GM12872 (cell line): ENCODE measurements around the gene DCST1.

ENCODE experiments used
- TF ChIP-seq, protein P1 (sequence below): IDR thresholded peaks from 3 replicates; pipeline ENCODE4 v1.5.1; 2011; ENCODE audit warnings: low read depth, mild to moderate bottlenecking, low read length, moderate library complexity; ENCODE audit not compliant: insufficient read depth

DCST1 gene

DNA sequence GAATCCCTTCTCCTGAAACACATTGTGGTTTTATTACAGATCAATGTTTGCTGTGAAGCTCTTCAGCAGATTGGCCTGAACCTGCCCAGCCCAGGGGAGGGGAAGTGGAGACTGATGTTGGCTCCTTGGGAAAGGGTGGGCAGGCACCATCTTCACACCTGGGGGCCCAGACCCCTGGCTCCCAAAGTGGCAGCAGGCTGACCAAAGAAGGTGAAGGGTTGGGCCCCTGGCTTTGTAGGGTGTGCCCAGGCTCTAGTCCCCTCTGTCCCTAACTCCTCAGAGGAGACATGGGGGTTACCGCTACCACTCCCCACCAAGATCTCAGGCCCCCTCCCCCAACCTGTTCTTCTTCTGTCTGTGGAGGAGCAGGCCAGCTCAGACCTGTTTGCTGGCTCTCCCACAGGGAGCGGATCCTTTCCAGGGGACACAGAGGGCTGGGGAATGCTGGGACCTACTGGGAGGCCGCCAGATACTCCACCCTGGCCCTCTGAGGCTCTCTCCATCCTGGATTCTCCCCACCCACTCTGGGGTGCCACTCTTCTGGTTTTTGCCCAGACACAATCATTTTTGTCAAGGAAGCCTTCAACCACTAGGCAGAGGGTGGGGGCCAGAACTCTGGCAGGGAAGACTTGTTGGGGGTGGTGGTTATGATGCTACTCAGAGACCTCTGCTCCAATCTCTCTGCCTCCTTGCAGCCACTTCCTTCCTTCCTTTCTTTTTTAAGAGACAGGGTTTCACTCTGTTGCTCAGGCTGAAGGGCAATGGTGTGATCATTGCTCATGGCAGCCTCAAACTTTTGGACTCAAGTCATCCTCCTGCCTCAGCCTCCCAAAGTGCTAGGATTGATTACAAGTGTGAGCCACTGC lies 40.0 kb downstream of the DCST1 start:
- TF ChIP-seq, protein P1, sequence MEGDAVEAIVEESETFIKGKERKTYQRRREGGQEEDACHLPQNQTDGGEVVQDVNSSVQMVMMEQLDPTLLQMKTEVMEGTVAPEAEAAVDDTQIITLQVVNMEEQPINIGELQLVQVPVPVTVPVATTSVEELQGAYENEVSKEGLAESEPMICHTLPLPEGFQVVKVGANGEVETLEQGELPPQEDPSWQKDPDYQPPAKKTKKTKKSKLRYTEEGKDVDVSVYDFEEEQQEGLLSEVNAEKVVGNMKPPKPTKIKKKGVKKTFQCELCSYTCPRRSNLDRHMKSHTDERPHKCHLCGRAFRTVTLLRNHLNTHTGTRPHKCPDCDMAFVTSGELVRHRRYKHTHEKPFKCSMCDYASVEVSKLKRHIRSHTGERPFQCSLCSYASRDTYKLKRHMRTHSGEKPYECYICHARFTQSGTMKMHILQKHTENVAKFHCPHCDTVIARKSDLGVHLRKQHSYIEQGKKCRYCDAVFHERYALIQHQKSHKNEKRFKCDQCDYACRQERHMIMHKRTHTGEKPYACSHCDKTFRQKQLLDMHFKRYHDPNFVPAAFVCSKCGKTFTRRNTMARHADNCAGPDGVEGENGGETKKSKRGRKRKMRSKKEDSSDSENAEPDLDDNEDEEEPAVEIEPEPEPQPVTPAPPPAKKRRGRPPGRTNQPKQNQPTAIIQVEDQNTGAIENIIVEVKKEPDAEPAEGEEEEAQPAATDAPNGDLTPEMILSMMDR: no peak

DNA sequence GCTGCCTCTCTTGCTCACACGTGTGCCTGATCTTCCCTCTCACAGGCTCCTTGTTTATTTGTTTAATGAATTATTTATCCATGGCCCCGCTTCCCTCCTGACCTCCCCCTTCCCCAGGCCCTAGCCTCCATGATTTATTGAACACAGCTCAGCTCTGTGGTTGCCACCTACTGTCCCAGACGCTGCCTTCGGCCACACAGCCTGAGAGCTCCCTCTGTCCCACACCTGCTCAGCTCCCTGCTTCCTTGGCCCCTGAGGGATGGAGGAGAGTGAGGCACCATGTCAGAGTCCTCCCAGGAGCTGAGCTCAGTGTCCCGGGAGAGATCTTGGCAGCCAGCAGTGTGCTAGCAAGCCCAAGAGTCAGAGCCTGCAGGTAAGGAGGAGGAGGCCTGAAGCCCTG lies 41.9 kb downstream of the DCST1 start:
- TF ChIP-seq, protein P1: no peak

DNA sequence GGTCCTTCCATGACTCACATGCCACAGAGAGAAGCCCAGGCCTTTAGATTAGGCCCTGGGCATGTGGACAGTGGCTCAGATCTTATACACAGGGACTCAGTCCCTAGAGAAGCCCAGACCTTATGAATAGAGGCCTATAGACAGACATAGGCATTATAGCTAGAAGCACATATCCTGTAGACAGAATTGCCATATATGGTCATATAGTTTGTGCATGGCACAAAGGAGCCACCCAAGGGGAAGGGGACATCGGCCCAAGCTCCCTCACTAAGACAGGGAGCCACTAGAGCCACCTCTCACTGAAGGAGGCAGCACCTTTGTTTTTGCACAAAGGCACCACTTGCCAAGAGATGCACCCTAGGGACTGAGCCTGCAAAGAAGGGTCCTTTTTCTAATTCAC lies 42.7 kb downstream of the DCST1 start:
- TF ChIP-seq, protein P1: no peak

DNA sequence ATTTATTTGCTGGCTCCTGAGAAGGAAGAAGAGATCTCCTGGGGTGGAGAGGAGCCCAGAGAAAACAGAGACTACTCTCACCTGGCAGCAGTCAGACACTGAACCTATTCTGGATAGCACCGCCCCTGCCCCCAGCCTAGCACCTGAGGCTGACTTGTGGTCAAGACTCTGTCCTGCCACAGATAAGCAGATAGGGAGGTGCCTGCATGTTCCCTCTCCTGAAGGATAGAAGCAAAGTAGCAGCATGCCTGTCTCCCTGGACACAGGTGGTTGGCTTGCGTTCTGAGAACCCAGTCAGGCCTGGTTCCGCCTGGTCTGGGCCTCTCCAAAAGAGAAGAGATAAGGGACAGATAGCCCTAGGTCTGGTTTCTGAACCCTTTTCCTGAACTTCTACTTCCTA lies 43.7 kb downstream of the DCST1 start:
- TF ChIP-seq, protein P1: no peak

DNA sequence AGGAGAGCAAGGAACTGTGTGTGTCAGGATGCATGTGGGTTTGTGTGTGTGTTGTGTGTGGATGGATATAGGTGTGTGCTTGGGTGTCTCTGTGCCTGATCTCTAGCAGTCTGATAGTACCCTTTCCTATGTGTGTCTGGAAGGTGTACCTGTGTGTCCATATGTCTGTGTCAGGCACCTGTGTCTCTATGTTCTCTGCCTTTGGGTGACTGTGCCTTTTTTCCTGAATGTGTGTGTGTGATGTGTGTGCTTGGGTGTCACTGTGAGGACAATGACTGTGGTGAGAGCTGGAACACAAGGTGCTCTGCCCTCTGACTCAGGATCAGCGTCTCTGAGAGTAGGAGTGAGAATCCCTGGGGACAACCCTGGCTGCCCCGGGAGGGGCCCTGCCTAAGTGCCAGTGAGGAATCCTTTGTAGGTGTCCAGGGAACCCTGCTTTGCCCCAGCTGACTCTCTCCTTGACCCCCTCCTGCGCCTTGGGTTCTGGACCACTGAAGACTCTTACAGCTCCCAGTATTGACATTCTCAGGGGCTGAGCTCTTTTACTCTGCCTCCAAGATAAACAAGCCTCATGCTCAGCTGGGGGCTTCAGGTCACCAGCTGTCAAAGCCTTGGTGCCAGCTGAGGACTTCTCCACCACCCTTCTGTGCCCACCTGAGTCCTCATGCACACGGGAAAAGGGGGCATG lies 44.3 kb downstream of the DCST1 start:
- TF ChIP-seq, protein P1: no peak

DNA sequence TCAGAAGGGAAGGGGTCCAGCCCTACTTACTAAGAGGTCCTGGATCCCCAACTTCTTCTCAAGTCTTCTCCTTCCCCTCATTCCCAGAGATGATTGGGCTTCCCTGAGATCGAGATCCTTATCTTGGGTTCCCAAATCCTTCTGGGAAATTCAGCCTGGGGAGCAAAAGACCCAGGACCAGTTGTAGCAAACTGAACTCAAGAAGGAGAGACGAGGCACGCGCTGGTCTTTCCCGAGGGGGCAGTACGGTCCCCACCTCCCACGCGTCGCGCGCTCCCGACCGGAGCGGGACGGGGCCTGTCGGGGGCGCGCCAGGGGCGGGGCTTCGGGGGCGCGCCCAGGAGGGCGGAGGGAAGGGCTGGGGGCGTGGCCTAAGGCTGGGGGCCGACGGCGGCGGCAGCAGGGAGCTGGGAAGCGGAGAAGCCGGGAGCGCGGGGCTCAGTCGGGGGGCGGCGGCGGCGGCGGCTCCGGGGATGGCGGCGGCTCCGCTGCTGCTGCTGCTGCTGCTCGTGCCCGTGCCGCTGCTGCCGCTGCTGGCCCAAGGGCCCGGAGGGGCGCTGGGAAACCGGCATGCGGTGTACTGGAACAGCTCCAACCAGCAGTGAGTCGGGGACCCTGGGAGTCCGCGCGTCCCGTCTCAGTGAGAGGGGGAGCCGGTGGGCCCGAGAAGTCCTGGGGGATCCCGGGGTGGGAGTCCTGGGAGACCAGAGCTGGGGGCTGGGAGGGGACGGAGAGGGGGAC lies 45.0 kb downstream of the DCST1 start, which contains the start of gene EFNA3:
TSS of gene EFNA3 (plus strand) at position 369 of the 741 bp plus-strand sequence. CDS start at position 474, 105 bp downstream.
- TF ChIP-seq, protein P1: no peak

DNA sequence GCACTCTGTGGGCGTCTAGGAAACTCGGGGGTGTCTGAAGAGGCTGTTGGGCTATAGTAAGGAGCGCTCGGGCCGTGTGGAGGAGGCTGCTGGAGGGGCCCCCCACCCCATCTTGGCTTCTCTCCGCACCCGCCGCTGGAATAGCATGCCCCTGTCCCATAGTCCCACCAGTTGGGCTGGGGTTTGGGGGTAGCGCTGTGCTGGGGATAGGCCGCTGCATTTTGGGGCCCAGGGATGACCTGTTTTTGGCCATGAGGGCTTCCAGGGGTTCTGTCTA lies 45.5 kb downstream of the DCST1 start:
- TF ChIP-seq, protein P1: no peak
